PC-9 (cell line): ENCODE results near the gene SNX33.

Experiments
- EZH2 ChIP-seq: fragments of 200-600 bp; sonication (generic); IDR thresholded peaks from 2 replicates; pipeline ENCODE4 v1.8.0; 2017; ENCODE audit warnings: antibody characterized with exemption, low read depth
- TF ChIP-seq, protein P1 (sequence below): fragments of 200-600 bp; sonication (generic); conservative IDR thresholded peaks from 2 replicates; pipeline ENCODE4 v1.6.1; 2017; ENCODE audit warnings: mixed run types, antibody characterized with exemption, mild to moderate bottlenecking, moderate library complexity

DNA sequence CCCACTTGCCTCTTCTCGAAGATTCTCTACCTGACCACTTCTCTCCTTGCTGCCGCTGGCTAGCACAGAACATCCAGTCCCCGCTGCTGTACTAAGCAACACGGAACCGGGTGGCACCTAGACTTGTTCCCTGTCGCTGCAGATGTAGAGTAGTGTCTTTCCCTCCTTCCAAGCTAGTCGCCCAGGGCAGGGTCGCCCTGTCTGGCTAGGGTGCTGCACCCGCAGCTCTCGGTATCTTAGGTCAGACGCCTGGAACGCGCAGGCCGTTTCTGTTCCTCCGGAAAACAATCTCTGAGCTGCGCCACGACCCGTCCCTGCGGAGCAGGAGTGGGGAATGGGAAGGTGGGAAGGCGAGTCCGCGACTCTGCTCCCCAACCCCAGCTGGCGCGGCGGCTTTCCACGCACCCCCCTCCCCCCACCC is 758 bp upstream of the SNX33 start:
- TF ChIP-seq, protein P1, sequence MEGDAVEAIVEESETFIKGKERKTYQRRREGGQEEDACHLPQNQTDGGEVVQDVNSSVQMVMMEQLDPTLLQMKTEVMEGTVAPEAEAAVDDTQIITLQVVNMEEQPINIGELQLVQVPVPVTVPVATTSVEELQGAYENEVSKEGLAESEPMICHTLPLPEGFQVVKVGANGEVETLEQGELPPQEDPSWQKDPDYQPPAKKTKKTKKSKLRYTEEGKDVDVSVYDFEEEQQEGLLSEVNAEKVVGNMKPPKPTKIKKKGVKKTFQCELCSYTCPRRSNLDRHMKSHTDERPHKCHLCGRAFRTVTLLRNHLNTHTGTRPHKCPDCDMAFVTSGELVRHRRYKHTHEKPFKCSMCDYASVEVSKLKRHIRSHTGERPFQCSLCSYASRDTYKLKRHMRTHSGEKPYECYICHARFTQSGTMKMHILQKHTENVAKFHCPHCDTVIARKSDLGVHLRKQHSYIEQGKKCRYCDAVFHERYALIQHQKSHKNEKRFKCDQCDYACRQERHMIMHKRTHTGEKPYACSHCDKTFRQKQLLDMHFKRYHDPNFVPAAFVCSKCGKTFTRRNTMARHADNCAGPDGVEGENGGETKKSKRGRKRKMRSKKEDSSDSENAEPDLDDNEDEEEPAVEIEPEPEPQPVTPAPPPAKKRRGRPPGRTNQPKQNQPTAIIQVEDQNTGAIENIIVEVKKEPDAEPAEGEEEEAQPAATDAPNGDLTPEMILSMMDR: no peak
- TF ChIP-seq EZH2: no peak
